Activated CD8-positive, alpha-beta memory T cell treated with anti-CD3 and anti-CD28 coated beads, Interleukin-2, amount 50 U/mL, for 1 hour (primary cell): ENCODE data around the gene CFAP74.

ENCODE experiments used
- DNase-seq: peaks from one replicate; pipeline ENCODE4 v3.0.0-alpha.2; 2020; ENCODE audit errors: extremely low read depth

The CFAP74 gene

DNA sequence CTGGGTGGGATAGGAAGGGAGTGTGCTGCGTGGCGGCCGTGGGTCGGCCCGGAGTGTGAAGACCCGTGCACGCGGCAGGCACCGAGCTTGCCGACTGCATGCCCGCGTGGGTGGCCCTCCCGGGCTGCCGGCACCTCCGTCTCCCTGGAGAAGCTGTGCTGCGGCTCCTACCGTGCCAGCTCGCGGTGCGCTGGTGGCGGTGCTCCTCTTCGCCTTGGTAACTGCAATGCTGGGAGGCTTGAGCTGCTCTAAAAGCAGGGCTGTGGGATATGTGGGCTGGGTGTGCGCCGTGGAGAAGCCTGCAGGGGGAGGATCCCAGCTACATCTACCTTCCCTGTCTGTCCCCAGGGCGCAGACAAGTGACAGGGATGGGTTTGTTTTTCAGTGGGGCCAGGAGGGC is 18.0 kb upstream of the CFAP74 start:
- no peak for DNase-seq

DNA sequence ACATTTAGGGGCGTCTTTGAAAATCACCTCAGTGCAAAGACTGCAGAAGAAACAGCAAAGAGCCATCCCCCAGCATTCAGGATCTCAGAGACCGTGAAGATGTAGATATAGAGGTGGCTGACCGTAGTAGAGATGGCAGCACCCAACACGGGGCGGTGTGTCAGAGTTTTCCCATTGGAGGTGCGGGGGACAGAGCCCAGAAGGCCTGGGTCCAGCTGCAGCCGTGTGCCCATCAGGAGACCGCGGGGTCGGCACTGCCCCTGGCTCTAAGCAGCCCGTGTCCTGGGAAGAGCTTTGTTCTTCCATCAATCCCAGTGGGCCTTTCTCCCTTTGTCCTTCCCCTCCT is 16.7 kb upstream of the CFAP74 start:
- no peak for DNase-seq

DNA sequence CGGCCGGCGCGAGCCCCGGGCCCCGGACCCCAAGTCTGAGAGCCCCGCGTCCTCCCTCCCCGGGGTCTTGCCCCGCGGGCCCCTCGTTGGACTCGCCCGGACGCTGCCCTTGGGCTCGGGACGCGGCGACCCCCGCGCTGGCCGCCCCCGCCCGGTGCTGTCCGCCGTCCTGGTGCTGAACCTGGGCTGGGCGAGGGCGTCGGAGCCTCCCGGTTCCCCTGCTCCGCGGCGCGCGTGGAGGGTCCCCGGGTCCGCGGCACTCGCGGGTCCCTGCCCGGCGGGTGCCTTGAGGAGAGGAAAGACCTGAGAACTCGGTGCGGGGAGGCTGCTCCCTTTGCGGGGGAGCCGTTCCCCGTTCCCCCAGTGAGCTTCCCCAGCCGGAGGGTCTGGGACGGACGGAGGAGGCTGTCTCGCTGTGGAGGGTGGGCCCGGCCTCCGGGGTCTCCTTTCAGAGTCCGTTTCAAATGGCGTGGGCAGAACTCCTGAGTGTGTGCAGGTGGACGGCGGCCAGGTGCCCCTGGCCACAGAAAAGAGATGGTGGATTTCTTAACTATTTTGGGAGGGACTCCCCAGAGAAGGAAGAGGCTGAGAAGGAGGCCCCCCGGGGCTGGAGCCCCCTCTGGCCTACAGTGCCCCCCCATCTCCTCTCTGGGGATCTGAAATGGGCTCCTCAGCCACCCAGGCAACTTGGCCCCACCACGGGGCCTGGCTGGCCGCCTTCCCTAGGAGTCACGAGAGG is 16.2 kb upstream of the CFAP74 start:
- DNase-seq: no peak

DNA sequence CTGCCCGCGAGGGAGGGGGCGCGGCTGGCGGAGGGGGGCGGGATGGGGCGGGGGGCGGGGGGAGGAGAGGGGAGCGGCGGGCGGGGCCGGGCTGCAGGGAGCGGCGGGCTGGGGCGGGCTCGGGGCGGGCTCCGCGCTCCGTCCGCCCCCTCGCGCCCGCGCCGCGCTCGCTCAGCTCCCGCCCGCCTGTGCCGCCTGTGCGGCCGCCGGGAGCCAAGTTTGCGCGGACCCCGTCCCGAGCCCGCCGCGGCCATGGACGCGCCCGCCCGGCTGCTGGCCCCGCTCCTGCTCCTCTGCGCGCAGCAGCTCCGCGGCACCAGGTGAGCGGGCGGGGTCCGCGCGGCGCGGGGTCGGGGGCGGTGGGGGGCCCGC is 15.6 kb upstream of the CFAP74 start, which contains the start of gene GABRD:
Gene GABRD (plus strand): TSS at position 174 of the 372 bp plus-strand sequence. CDS start 79 bp downstream, at position 253.
- no peak for DNase-seq

DNA sequence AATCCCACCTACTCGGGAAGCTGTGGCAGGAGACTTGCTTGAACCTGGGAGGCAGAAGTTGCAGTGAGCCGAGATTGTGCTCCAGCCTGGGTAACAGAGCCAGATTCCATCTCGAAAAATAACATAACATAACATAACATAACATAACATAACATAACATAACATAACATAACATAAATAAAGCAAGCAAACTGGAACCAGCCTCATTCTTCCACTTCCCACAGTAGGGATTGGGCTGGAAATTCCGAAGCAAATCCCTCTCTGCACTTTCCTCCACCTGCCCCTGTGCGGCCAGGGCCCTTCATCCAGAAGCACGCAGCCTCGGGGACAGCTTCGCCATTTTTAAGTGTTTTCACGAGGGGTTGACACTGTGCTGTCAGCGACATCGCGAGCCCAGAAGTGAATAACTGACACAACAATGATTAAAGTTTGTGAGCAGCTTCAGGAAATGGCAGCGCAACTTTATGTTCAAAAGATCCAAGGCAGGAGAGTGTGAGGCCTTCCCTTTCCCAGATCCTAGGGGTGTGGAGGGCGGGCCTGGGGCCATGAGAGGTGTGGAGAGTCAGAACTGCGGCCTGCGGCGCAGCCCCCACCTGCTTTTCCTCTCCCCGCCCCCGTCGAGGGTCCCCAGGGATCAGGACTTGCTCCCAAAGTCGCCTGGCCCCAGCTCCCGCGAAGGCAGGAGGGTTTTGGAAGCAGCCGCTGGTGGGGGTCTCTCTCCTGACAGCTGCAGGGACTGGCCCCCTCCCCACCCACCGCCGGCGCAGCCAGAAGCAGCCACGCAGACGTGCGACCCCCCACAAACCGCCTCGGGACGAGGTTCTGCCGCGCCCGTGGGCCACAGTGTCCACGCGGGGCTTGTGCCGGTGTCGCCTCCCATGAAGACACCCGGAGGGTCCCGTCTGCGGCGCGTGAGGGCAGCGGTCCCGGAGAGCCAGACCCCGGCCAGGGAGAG is 14.9 kb upstream of the CFAP74 start:
- no peak for DNase-seq

DNA sequence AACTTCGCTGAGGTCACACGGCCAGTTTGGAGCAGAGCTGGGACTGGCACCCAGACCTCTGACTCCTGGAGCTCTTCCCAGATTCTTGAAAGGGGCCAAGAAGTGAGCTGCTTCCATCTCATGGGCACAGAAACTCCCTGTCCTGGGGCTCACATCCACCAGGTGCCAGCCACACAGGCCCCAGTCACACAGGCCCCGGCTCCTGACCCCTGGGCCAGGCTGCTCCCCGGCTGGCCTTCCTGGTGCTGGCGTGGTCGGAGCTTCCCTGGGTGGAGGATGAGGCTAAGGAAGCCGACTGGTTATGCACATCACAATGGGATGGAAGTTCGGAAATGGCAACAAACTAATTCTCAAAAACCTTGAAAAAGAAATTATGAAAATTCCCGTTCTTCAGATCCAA is 12.5 kb upstream of the CFAP74 start:
- no peak for DNase-seq

DNA sequence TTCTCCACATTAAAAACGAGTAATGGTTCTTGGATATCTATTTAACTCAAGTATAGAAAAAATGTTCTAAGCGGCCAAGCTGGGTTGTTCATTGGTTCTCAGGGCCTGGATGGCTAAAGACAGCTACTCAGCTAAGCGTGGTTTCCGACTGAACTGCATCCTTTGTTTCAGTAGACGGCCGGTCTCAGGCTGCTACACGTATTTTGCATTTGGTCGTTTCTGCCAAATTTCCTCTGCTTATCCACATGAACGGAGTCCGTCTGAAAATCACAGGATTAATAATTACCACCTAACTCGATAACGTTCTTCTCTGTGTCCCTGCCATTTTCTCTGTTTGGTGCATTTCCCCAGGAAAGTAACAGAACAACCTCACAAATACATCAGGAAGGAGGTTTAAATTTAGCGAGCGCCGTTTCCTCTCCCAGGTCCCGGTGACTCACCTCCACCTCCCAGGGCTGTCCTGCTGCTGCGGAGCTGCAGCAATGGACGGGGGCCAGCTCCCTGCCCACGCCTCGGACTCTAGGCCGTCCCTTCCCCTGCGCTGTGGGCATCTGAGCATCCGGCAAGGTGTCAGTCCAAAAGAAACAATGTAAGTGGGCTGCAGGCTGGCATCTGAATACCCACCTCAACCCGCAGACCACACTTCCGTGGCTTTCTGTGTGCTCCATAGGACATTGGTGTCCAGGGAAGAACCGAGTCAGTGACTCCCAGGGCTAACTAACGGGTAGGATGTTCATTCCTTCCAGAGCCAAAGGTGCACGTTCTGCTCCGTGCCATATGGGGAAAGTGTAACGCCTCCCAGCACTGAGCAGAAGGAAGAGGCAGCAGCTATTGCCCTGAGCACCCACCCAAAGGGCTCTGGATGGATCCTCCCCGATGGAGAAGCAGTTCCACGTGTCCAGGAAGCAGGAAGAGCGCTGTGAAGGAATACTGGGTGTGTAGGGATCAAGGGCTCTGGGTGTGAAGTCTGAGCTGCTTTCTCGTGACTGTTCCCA is 11.5 kb upstream of the CFAP74 start:
- no peak for DNase-seq

DNA sequence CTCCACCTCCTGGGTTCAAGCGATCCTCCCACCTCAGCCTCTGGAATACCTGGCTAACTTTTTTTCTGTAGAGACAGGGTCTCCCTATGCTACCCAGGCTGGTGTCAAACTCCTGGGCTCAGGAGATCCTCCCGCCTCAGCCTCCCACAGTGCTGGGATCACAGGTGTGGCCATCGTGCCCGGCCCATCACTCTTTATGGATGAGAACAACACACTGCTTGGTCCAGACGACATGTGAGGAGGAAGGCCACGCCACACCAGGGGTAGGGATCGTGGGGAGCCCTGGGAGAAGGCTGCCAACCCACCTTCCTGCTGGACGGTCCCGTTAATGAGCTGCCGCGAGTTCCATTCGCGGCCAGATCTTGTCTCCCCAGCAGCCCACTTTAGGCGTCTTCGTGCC is 10.6 kb upstream of the CFAP74 start:
- no peak for DNase-seq

DNA sequence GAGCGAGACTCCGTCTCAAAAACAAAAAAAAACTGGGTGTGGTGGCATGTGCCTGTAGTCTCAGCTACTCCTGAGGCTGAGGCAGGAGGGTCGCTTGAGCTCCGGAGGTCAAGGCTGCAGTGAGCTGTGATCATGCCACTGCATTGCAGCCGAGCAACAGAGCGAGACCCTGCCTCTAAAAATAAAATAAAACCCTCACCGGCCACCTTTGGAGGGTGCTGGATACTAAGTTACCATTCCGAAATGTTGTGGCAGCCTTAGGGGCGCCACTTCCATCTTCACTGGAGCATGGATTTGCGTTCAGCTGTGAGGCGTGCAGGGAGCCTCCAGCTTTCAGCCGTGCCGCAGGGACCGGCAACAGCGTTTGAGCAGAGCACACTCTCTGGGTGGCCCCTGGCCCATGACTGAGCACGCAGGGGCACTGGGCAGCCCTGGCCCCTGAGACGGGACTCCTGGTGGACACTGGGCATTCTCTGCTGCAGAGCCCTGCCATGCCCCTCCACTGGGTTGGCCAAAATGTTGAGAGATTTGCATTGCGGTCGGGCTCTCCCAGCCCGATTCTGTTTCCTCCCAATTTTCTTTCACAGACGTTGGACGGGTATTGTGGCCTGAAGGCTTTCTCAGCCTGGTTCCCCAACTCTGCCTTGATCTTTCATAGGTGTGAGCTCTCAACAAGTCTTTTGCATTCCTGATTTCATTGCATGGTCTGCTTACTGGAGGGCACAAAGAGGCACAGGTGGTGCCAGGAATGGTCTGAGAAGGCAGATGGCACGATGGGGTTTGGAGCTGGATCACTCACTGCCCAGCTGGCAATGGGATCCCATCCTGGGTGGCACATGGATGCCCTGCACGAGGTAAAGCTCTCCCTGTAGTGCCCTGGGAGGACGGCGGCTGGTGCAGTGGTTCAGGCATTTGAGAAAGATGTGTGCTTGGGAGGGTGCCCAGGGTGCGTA is 5.8 kb upstream of the CFAP74 start:
- no peak for DNase-seq

DNA sequence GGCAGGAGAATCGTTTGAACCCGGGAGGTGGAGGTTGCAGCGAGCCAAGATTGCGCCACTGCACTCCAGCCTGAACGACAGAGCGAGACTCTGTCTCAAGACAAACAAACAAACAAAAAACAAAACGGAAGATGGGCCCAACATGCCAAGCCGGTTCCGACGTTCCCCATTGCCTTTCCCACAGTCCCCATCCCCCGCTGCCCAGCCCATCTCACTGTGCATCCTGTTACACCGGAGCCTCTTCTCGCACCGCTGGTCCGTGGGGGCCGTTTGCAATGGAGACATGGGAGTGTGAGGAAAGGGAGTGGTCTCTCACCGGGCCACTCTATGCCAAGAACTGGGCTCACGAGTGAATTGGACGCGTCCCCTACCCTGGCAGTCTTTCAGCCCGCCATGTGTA is 1.3 kb upstream of the CFAP74 start:
- no peak for DNase-seq

DNA sequence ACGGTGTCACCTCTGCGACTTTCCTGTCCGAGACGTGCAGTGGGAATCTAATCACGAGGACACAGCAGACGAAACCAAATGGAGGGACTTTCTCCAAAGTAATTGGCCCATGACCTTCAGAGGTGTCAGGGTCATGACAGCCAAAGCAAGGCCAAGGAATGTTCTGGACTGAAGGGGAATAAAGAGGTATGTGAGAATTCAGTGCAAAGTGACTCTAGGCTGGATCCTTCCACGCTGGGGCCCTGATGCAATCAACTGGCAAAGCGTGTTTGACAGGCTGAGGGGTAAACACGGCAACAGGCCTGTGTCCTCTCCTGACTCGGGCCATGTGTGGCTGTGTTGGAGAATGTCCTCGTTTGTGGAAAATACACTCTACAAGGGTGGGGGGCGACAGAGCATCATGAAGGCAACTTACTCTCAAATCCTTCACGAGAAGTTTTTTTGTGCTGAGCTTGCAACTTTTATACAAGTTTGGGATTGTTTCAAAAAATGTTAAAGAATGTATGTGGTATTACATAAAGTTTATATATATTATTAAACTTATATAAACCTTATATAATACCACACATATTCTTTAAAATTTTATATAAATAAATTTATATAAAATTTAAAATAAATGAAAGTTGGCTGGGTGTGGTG is 1.7 kb downstream of the CFAP74 start:
- DNase-seq: no peak

DNA sequence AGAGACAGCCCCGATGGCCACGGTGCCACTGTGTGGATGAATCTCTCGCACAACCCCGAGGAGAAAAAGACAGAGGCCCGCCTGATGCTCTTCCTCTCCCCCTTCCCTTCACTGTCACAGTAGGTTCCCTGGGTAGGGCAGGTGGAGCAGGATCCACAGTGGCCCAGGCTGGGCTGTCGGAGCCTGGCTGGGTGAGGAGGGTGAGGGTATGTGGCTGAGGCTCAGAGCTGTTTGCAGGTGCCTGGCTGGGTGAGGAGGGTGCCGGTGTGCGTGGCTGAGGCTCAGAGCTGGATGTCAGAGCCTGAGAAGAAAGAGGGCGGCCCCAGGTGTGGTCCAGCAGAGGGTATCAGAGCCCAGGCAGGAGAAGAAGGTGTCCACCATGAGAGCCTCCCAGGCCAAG is 2.7 kb downstream of the CFAP74 start:
- DNase-seq: no peak

DNA sequence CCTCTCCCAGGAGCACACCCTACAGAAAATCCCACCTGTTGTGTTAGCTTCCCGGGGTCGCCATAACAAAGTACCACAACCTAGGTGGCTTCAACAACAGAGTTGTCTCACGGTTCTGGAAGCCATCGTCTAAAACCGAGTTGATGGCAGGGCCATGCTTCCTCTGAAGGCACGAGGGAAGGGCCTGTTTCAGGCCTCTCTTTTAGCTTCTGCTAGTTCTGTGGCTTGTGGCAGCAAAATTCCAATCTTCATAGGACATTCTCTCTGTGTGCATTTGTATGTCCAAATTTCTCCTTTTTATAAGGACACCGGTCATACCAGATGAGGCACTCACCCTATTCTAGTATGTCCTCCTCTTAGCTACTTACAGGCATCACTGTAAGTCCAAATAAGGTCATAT is 3.2 kb downstream of the CFAP74 start:
- no peak for DNase-seq

DNA sequence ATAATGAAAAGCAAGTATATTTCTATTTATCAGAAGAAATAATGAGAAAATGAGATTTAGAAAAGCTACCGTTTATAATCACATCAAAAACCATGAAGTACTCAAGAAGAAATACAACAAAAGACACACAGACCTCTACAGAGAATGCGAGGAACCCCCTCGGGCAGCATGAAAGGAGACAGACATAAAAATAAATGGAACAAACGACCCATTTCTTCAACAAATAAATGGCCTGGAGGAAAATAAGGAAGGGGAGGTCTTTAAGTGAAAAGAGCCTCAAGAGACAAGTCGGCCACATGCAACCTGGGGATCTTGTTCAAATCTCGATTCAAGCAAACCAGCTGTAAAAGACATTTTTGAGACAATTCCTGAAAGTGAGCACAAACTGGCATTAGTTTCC is 6.0 kb downstream of the CFAP74 start:
- DNase-seq: no peak

DNA sequence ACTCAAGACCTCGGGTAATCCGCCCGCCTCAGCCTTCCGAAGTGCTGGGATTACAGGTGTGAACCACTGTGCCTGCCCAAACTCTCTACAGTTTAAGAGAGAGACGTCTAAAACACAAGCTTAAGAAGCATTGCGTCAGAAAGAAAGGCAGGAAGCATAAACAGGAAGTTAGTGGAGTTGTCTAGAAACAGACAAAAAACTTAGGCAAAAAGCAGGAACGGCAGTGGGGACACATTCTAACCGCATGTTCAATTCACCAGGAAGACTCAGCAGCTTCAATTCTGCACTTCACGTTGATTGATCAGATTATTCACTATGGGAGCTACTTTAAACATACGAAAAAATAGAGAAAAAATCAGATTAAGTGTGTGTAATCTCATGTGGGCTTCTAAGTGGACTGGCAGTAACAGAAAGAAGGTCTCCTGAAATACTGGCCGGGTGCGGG is 7.4 kb downstream of the CFAP74 start:
- DNase-seq: no peak

DNA sequence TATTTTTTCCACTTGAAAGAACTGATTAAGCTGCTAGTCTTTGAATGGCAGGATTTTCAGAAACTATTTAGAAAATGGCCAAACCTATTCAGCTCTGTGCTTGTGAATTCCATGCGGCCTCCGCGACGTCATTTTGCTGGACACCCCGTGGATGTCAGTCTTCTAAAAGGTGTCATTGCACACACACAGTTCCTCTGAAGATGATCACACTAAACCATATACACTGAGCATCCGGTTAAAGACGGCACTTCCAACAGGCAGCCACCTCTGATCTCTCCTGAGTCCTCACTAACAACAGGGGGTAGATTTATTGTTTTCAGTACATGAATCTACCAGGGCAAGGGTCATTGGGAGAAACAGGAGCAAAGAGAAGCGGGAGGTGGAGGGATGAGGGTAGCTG is 9.1 kb downstream of the CFAP74 start:
- DNase-seq: no peak

DNA sequence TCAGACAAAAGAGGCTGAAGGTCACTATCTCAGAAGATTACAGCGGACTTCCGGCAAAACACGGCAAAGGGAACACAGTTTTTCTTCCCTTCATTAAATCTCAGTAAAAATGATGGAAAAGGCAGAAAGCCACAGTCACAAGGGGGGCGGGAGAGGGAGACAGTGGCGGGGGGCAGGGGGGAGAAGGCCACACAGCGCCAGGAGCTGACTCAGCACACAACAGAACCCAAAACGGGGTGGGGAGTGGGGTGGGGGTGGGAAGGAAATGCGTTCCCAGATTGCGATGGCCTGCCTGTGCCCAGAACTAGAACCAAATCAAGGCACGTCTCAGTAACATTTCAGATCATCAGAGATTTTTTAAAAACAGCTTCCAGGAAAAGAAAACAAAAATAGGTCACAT is 13.4 kb downstream of the CFAP74 start:
- DNase-seq: no peak

DNA sequence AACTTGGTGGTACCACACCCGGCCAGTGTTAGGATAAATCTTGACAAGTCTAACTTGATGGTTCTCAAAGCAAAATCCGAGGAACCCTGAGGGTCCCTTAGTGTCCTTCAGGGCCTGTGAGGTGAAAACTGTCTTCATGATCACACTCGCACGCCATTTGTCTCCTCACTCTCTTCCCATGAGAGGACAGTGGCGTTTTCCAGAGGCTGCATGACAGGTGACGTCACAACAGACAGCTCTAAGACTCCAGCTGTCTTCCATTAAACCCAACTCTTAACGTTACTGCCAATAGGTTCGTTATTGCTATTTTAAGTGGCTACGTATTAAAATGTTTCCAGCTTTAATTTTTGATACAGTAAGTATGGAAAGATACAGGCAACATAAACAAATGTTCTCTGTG is 13.8 kb downstream of the CFAP74 start:
- DNase-seq: no peak

DNA sequence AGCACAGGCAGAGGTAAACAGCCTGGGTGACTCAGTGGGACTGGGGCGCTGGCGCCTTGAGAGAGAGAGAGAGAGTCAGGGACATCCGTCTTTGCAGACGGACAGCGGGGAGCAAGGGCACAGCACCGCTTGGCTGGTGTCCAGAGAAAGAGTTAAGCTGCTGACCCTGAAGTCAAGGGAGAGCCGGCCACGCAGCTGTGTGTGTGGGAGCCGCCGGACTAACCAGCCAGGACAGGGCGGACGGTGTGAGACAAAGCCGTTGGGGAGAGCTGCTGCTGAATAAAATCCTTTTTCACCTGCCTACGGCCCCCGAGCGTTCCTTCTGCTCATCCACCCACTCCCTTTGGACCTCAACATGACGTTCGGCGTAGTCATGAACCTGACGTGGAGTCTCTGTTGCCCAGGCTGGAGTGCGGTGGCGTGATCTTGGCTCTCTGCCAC is 14.5 kb downstream of the CFAP74 start:
- no peak for DNase-seq
